ENCODE data around the gene GPR142. TPM values are rescaled to one million over a fixed set of nuclear protein-coding genes. Genes with fewer than 3 reads are reported as not detected.

Gene GPR142
- total RNA-seq, 1 experiment from 2014 or later, result 0.33 TPM

- Histone ChIP-seq H3K79me1 (ENCODE audit: insufficient read depth, low read depth, low read length, poor library complexity, severe bottlenecking) (no peaks in the 10 kb centered on the region), H2AK5ac (ENCODE audit: insufficient read length, low read length) (no peak overlapping the region), H4K5ac (ENCODE audit: insufficient read length, low read depth, low read length) (no peak overlapping the region), H4K20me1 (ENCODE audit: control insufficient read depth, insufficient read depth, insufficient read length) (no peaks in the 10 kb centered on the region), H2BK12ac (ENCODE audit: insufficient read length, low read depth, low read length) (no peak overlapping the region), H3K23ac (ENCODE audit: insufficient read length, low read depth, low read length) (no peak overlapping the region), H3T11ph (ENCODE audit: low read length) (no peak overlapping the region), H3K27ac (ENCODE audit: insufficient read length, low read depth, low read length) (no peak overlapping the region), H2BK20ac (ENCODE audit: low read depth, low read length, poor library complexity, severe bottlenecking) (no peak overlapping the region), H4K8ac (replicated peaks; ENCODE audit: insufficient read length, low read depth, low read length) (no peak overlapping the region), H3K14ac (ENCODE audit: insufficient read depth, low read length) (no peak overlapping the region), H3K9ac (ENCODE audit: extremely low read depth, insufficient read length, low read length) (no peak overlapping the region), H4K91ac (ENCODE audit: insufficient read length, low read depth, low read length) (no peak overlapping the region), H2AFZ (ENCODE audit: low read length) (no peak overlapping the region), H2BK15ac (ENCODE audit: low read depth, low read length) (no peak overlapping the region), H3K9me3 (ENCODE audit: control insufficient read depth, low read depth, low read length) (no peaks in the 10 kb centered on the region), H3K4me1 (ENCODE audit: insufficient read depth, low read length) (no peaks in the 10 kb centered on the region), H3K4me2 (ENCODE audit: insufficient read depth, insufficient read length, low read length) (no peak overlapping the region), H2BK120ac (ENCODE audit: low read depth, low read length, poor library complexity, severe bottlenecking) (no peak overlapping the region), H3K56ac (ENCODE audit: insufficient read length, low read depth, low read length) (no peak overlapping the region), H3K27me3 (ENCODE audit: insufficient read depth, low read length) (no peaks in the 10 kb centered on the region), H2BK5ac (ENCODE audit: insufficient read length, low read length) (no peak overlapping the region), H3K4ac (ENCODE audit: low read depth, low read length) (no peak overlapping the region), H3K18ac (ENCODE audit: insufficient read length, low read depth, low read length) (no peak overlapping the region), H3K79me2 (ENCODE audit: insufficient read depth, low read length) (no peaks in the 10 kb centered on the region), H3K23me2 (ENCODE audit: insufficient read length, low read depth, low read length, poor library complexity, severe bottlenecking) (no peaks in the 10 kb centered on the region)
- no peak for DNase-seq
- Mint-ChIP-seq H3K4me1 (peaks cover 25 to 40% of the 10 kb centered on the region in 2 experiments), H3K27me3 (ENCODE audit: low read depth) (peaks cover 22% of the 10 kb centered on the region), H3K36me3 (ENCODE audit: insufficient read depth in 1 of 3, low read depth in 3 of 3) (no peaks in the 10 kb centered on the region; a peak in 1 of 7 replicates), H3K4me3 (no peak overlapping the region), H3K9me3 (0 out of 5 replicates have a peak, but pooled peaks cover 0 to 3% of the 10 kb centered on the region in 2 experiments), H3K27ac (no peak overlapping the region)
- WGBS (ENCODE audit: extremely low coverage, insufficient read length, low lambda C conversion rate), result no CpG with 5 or more reads among the region's 17 CpGs
- peak; percentile 44 for TF ChIP-seq CTCF (conservative IDR thresholded peaks at IDR 0.05)
These were observed 20.3 kb downstream of the GPR142 start for GRCh38 chr17:74387365-74388218.
